ENCODE data around the gene C17orf114.
A peak's percentile ranks its signal among the peaks of the same experiment; 100 is the strongest.

Gene C17orf114

DNA sequence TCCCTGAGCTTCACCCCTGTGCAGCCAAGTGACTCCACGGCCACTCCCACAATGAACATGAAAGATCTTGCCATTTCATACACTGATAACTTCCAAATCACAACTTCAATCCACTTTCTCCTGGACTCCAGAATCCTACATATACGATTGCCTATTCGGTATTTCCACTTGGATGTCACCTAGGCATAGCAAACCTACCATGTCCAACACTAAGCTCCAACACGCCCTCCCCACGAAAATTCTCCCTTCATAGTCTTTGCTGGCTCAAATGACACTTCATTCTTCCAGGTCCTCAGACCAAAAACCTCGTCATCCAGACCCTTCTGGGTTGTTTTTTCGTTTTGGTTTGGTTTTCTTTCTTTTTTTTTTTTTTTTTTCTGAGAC, 11.4 kb downstream of the C17orf114 start:
- peaks cover 0 to 45% (median 31%) of the 10 kb centered on the region in 12 donors for H3K4me1 ChIP-seq
- DNase-seq (no peak), ATAC-seq (no peak)
- peak overlapping the region; percentile 90 to 99 (median 96) for H3K27ac ChIP-seq
- no peaks in the 10 kb centered on the region for H3K9me3 ChIP-seq
- H3K4me3 ChIP-seq: peak overlapping the region; percentile 49 to 95 (median 72)
- no peak for TF ChIP-seq POLR2A (IDR thresholded peaks at IDR 0.05)
- TF ChIP-seq, protein P1, sequence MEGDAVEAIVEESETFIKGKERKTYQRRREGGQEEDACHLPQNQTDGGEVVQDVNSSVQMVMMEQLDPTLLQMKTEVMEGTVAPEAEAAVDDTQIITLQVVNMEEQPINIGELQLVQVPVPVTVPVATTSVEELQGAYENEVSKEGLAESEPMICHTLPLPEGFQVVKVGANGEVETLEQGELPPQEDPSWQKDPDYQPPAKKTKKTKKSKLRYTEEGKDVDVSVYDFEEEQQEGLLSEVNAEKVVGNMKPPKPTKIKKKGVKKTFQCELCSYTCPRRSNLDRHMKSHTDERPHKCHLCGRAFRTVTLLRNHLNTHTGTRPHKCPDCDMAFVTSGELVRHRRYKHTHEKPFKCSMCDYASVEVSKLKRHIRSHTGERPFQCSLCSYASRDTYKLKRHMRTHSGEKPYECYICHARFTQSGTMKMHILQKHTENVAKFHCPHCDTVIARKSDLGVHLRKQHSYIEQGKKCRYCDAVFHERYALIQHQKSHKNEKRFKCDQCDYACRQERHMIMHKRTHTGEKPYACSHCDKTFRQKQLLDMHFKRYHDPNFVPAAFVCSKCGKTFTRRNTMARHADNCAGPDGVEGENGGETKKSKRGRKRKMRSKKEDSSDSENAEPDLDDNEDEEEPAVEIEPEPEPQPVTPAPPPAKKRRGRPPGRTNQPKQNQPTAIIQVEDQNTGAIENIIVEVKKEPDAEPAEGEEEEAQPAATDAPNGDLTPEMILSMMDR (IDR thresholded peaks at IDR 0.05): no peak
- intact Hi-C loops (cut with DNase I): loop anchor here in 4 of 10 donors (1.0 to 5.0 kb wide), 4 partner anchors 43 to 99 kb away; partner anchors contain the start of genes MED11 (in 1 of the 4) and MINK1 (in 1 of the 4)
- WGBS, 4 donors: 37 to 62% (median 52%) methylated on average over 7 of the region's 7 CpGs
- H3K27me3 ChIP-seq: peaks cover 0 to 9% (median 3%) of the 10 kb centered on the region in 9 donors
- H3K36me3 ChIP-seq: no peaks in the 10 kb centered on the region

DNA sequence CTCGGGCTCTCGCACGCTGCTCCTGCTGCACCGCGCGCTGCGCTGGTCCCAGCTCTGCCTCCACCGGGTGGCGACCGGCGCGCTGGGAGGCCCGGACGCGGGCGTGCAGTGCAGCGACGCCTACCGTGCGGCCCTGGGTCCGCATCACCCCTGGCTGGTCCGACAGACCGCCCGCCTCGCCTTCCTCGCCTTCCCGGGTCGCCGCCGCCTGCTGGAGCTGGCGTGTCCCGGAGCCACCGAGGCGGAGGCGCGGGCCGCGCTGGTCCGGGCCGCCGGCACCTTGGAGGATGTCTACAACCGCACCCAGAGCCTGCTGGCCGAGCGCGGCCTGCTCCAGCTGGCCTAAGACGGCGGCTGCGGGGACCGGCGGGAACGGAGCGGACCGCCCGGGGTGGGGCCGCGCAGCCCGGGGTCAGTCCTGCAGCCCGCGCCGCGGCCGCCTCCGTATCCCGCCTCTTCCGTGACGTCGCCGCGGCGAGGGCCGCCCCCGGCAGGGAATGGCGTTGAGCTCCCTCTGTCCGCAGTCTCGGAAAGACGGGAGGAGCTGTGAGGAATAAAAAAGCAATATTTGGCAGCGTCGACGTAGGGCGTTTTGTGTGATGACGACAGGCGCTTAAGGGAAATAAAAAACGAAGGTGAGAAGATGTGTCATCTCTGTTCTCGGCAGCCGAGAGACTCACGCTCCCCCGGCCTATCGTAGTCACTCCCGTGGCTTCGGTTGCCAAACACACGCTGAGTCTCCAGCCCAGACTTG, 12.0 kb downstream of the C17orf114 start:
- peak in 1 of 2 donors; percentile 89 for TF ChIP-seq POLR2A (IDR thresholded peaks at IDR 0.05)
- TF ChIP-seq, protein P1 (IDR thresholded peaks at IDR 0.05): peak; percentile 58 to 88 (median 76)
- ATAC-seq: peak; percentile 87 to 96 (median 94)
- no peaks in the 10 kb centered on the region for H3K36me3 ChIP-seq
- peaks cover 0 to 50% (median 36%) of the 10 kb centered on the region in 12 donors for H3K4me1 ChIP-seq
- H3K9me3 ChIP-seq: no peaks in the 10 kb centered on the region
- DNase-seq: peak; percentile 87 to 94 (median 91)
- intact Hi-C loops (cut with DNase I): loop anchor here (1.0 to 10.0 kb wide), 10 partner anchors 43 to 99 kb away; partner anchors contain the start of genes MED11 (in 8 of the 10), ARRB2 (in 3 of the 10), CXCL16 (in 1 of the 10) and MINK1 (in 1 of the 10)
- H3K27me3 ChIP-seq: peaks cover 0 to 15% (median 7%) of the 10 kb centered on the region in 9 donors
- 0 to 1% (median 0%) methylated on average over 33 to 91 of the region's 91 CpGs for WGBS, 4 donors
- peak overlapping the region; percentile 90 to 99 (median 96) for H3K27ac ChIP-seq
- peak overlapping the region; percentile 49 to 95 (median 72) for H3K4me3 ChIP-seq

DNA sequence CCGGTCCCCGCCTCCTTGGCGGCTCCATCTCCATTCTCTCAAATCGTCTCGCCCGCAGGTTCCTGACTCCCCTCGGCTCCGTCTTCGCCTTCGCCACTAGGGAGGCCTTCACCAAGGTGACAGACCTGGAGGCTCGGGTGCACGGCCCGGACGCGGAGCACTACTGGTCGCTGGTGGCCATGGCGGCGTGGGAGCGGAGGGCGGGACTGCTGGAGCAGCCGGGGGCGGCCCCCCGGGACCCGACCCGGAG, 12.5 kb downstream of the C17orf114 start:
- intact Hi-C loops (cut with DNase I): loop anchor here (2.0 to 10.0 kb wide), 8 partner anchors 48 to 99 kb away; partner anchors contain the start of genes MED11 (in 7 of the 10), ARRB2 (in 3 of the 10), CXCL16 (in 1 of the 10) and ZMYND15 (in 1 of the 10)
- Histone ChIP-seq H3K9me3 (no peaks in the 10 kb centered on the region), H3K27ac (peak overlapping the region; percentile 90 to 99 (median 96)), H3K27me3 (peaks cover 0 to 20% (median 7%) of the 10 kb centered on the region in 9 donors), H3K4me1 (peaks cover 0 to 50% (median 37%) of the 10 kb centered on the region in 12 donors), H3K4me3 (peak overlapping the region; percentile 49 to 95 (median 72)), H3K36me3 (no peaks in the 10 kb centered on the region)
- TF ChIP-seq POLR2A (IDR thresholded peaks at IDR 0.05): no peak
- TF ChIP-seq, protein P1 (IDR thresholded peaks at IDR 0.05): no peak
- WGBS, 4 donors: 0% methylated on average over 1 to 25 of the region's 25 CpGs; no CpG with 5 or more reads in 1 of the 4 donors
- ATAC-seq (no peak), DNase-seq (no peak)

Measured in heart left ventricle (tissue), 16 donors.